Measurements from ENCODE around the gene TKT. TPM values are rescaled to one million over a fixed set of nuclear protein-coding genes. Genes with fewer than 3 reads are reported as not detected.

TKT gene
- total and polyA plus RNA-seq, 8 donors = 84.9 to 385 (median 140) TPM

DNA sequence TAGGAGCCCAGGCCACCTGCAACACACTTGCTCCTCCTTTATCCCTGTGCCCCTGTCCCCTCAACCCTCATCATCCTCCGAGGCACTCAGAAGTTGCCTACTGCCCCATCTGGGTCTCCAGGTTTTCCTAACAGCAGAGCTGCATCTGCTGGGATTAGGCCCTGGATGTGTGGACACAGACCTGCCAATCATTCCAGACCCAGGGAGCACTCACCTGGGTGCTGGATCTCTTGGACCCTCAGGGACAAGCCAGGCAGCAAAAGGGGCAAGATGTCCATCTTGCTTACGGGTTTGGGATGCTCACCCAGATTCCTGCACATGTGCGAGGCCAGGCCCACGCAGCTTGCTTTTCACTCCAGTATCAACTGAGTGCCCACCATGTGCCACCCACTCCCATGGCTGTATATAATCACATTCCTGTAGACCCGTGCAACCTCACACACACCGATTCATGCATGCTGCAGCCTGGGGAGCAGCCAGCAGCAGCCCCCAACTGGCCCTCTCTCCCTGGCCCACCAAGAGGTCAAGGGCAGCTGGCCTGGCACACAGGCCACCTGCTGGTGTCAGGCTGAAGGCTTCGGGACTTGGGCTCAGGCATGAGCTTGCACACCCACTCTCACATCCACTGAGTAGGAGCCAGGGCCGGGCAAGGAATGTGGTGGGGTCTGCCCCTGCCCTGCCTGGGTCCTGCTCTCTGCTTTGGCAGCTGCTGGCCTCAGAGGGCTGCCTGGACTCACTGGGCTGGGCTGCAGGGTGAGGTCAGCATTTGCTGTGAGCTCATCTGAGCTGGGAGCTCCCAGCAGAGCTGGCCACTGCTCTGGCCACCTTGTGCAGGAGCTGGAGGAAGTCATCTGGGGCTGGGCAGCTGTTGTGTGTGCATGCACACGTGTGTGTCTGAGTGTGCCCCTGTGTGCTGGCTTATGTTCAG lies 79.9 kb downstream of the TKT start:
- Histone ChIP-seq H3K27me3 (no peaks in the 10 kb centered on the region), H3K36me3 (peaks cover 46 to 84% (median 72%) of the 10 kb centered on the region in 4 donors), H3K4me3 (no peak overlapping the region), H3K4me1 (peaks cover 17 to 67% (median 40%) of the 10 kb centered on the region in 4 donors), H3K27ac (no peak overlapping the region), H3K9me3 (no peaks in the 10 kb centered on the region)
- TF ChIP-seq POLR2A (IDR thresholded peaks at IDR 0.05) (no peak), EP300 (IDR thresholded peaks at IDR 0.05) (no peak), POLR2AphosphoS5 (IDR thresholded peaks at IDR 0.05) (no peak)
- TF ChIP-seq, protein P1, sequence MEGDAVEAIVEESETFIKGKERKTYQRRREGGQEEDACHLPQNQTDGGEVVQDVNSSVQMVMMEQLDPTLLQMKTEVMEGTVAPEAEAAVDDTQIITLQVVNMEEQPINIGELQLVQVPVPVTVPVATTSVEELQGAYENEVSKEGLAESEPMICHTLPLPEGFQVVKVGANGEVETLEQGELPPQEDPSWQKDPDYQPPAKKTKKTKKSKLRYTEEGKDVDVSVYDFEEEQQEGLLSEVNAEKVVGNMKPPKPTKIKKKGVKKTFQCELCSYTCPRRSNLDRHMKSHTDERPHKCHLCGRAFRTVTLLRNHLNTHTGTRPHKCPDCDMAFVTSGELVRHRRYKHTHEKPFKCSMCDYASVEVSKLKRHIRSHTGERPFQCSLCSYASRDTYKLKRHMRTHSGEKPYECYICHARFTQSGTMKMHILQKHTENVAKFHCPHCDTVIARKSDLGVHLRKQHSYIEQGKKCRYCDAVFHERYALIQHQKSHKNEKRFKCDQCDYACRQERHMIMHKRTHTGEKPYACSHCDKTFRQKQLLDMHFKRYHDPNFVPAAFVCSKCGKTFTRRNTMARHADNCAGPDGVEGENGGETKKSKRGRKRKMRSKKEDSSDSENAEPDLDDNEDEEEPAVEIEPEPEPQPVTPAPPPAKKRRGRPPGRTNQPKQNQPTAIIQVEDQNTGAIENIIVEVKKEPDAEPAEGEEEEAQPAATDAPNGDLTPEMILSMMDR (IDR thresholded peaks at IDR 0.05) = no peak
- 67 to 89% (median 78%) methylated on average over 6 to 9 of the region's 9 CpGs for WGBS, 5 donors
- no peak for DNase-seq
- intact Hi-C loops (cut with DNase I; ENCODE audit: low total_unique reads) = no loop called here

Small RNAs within 50 kb of the gene (small RNA-seq; reads per million reads assigned to genes)
- 0 reads per million in 4 donors for gene RF00019

Other genes starting within 250 kb of the TKT start
- gene SFMBT1, start 209.9 kb downstream of the TKT start, total RNA-seq = 10 to 100 TPM in 1 of 5 donors, 1 to 10 TPM in 4; 5.8 to 29.4 (median 7.6) TPM
- gene SFMBT1, start 209.9 kb downstream of the TKT start, polyA plus RNA-seq = 1 to 10 TPM; 2.7 to 5.0 (median 3.4) TPM
- 10 to 100 TPM in 2 of 5 donors, 1 to 10 TPM in 2, not detected in 1; 7.0 to 16.8 (median 12.1) TPM for gene RFT1, start 125.6 kb downstream of the TKT start, total RNA-seq
- gene RFT1, start 125.6 kb downstream of the TKT start, polyA plus RNA-seq = 1 to 10 TPM; 3.3 to 7.9 (median 3.7) TPM
- 100 to 1,000 TPM in 1 of 5 donors, 10 to 100 TPM in 4; 15.6 to 117 (median 37.9) TPM for gene PRKCD, start 94.8 kb downstream of the TKT start, total RNA-seq
- 10 to 100 TPM; 20.5 to 56.1 (median 36.4) TPM for gene PRKCD, start 94.8 kb downstream of the TKT start, polyA plus RNA-seq
- 10 to 100 TPM; 10.7 to 20.6 (median 14.3) TPM for gene DCP1A, start 91.5 kb upstream of the TKT start, total RNA-seq
- 1 to 10 TPM; 4.5 to 8.7 (median 4.6) TPM for gene DCP1A, start 91.5 kb upstream of the TKT start, polyA plus RNA-seq
- gene CACNA1D, start 238.6 kb upstream of the TKT start, total RNA-seq = 10 to 100 TPM in 4 of 5 donors, 1 to 10 TPM in 1; 5.2 to 36.5 (median 20.4) TPM
- gene CACNA1D, start 238.6 kb upstream of the TKT start, polyA plus RNA-seq = under 1 TPM; 0.31 to 0.85 (median 0.61) TPM

Data from stomach (tissue), 9 donors.